GM12864 (cell line): ENCODE results near the gene MKRN2OS.

Experiments used
- DNase-seq: peaks from one replicate; pipeline ENCODE4 v3.0.0-alpha.2; 2011; ENCODE audit warnings: low read depth
- H3K4me3 ChIP-seq: 2 replicates; pipeline ENCODE4 v1.5.1; 2011; ENCODE audit warnings: mild to moderate bottlenecking, low read depth, low read length, control low read depth
- TF ChIP-seq, protein P1 (sequence below): IDR thresholded peaks from 2 replicates; pipeline ENCODE4 v1.5.1; 2011; ENCODE audit warnings: low read depth, mild to moderate bottlenecking, moderate library complexity, low read length, control low read depth, inconsistent platforms; ENCODE audit errors: missing control alignments

MKRN2OS gene

DNA sequence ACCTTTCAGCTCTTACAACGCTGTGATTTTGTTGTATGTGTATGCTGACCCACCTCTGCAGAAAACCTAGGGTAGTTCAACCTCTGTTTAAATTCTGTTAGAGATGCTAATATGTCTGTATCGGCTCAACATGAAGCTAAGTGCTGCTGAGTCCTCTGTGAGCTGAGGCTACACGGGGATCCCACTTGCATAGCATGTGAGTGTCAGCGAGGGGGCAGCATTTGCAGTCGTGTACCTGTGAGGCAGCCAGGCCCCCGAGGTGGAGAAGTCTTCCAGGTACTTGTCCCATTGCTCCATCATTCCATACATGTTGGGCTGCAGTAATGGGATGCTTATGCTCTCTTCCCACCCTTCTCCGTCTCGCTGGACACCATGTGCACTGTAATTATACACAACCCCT, 3.7 kb downstream of the MKRN2OS start:
- TF ChIP-seq, protein P1, sequence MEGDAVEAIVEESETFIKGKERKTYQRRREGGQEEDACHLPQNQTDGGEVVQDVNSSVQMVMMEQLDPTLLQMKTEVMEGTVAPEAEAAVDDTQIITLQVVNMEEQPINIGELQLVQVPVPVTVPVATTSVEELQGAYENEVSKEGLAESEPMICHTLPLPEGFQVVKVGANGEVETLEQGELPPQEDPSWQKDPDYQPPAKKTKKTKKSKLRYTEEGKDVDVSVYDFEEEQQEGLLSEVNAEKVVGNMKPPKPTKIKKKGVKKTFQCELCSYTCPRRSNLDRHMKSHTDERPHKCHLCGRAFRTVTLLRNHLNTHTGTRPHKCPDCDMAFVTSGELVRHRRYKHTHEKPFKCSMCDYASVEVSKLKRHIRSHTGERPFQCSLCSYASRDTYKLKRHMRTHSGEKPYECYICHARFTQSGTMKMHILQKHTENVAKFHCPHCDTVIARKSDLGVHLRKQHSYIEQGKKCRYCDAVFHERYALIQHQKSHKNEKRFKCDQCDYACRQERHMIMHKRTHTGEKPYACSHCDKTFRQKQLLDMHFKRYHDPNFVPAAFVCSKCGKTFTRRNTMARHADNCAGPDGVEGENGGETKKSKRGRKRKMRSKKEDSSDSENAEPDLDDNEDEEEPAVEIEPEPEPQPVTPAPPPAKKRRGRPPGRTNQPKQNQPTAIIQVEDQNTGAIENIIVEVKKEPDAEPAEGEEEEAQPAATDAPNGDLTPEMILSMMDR, result no peak
- no peak for DNase-seq
- H3K4me3 ChIP-seq, result no peak overlapping the region

DNA sequence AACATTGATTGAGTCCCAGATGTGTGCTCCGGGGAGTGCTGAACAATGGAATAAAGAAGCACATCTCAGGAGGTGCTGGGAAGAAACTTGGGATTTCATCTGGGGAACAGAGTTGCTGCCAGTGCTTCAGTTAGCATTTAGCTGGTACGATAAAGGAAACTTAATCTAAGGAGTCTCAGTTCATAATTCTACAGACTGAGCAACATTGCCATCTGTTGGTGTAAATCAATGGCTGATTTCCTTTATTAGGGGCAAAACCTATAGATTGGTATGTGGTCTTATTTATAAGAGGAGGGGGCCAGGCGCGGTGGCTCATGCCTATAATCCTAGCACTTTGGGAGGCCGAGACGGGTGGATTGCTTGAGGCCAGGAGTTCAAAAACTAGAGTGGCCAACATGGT, 8.9 kb downstream of the MKRN2OS start:
- TF ChIP-seq, protein P1, result no peak
- H3K4me3 ChIP-seq, result no peak overlapping the region
- no peak for DNase-seq

DNA sequence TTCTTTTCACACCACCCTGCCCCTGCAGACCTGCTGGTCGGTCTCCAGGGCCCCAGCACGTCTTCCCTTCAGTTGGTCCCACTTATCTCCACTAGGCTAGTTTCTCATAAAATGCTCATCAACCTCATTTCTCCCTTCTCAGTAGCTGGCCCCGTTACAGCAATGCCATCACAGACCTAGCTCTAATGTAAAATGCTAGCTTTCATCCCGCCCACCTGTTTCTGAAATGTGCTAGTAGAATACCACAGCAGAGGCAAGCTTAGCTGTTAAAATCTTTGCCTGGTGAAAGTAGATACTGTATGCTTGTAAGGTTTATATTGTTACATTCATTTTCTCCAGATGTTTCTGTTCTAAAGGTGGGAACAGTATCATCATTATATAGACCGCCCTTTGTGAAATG, 13.1 kb downstream of the MKRN2OS start:
- H3K4me3 ChIP-seq, result no peak overlapping the region
- DNase-seq, result no peak
- TF ChIP-seq, protein P1, result no peak

DNA sequence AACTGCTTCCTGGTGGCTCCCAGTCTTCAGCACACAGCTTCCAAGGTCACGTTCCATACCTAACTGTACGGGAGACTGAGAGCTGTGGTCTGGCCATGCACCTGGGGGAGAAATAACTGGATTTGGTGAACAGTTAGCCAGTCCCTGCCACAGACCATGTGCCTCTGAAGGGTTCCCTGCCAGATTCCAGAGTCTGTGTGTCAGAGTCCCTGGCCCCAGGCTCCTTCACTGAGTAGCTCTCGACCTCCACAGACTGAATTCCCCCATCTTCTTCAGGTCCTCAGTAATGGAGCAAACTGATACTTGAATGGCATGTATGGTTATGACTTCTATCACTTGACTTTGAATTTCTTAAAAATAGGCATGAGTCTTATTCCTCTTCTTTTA, 17.5 kb downstream of the MKRN2OS start:
- H3K4me3 ChIP-seq, result no peak overlapping the region
- DNase-seq, result no peak
- TF ChIP-seq, protein P1, result no peak

DNA sequence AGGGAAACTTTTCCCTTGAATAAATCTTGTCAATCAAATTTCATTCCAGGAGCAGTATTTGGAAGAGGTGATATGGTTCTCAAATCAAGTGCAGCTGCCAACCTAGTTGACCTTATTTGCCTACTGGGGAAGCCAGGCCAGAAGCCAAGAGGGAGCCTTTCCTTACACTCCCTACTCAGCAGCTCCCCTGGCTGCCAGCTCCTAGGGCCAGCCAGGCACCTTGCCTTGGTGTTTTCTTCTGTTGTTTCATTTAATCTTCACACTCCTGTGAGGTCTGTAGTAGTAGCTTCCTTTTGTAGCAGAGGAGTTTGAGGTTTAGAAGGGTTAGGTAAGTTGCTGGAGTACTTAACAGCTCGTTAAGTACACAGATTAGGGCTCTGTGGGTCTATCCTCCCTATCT, 22.6 kb downstream of the MKRN2OS start:
- H3K4me3 ChIP-seq, result no peak overlapping the region
- TF ChIP-seq, protein P1, result no peak
- DNase-seq, result no peak

DNA sequence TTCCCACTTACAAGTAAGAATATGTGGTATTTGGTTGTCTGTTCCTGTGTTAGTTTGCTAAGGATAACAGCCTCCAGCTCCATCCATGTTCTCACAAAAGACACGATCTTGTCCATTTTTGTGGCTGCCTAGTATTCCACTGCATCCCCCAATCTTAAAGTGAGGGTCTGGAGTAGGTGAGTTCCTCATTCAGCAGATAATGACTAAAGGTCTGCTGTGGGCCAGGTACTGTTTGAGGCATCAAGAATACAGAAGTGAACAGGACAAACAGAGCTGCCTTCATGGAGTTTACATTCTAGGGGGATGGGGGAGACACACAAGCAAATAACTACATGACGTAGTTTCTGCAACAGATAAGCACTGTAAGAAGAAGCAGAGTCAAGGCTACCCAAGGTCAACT, 24.3 kb downstream of the MKRN2OS start:
- H3K4me3 ChIP-seq, result no peak overlapping the region
- DNase-seq, result no peak
- TF ChIP-seq, protein P1, result no peak

DNA sequence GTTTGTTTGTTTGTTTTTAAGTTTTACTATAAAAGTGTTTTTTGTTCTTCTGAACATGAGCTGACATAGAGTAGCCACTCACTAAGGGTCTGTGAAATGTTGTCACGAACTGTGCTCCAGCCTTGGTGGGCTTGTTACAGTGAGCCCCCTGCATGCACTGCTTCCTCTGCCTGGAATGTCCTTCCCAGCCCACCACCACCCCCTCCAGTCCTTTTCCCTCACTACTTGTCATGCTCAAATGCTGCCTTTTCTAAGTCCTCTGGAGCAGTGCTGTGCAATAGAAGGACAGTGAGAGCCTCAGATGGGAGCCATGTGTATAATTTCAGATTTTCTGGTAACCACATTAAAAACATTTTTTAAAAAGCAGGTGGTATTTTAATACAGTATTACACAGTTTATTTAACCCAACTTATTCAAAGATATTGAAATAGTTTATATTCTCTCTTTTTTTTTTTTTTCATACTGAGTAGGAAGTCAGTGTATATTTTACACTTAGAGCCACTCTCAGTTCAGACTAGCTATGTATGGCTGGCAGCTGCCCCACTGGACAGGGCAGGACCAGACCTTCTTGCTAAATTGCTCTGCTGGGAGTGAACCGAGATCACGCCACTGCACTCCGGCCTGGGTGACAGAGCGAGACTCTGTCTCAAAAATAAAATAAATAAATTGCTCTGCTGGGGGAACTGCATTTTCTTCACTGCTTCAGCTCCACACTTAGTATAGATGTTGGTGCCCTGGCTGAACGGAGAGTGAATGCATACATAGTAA, 26.9 kb downstream of the MKRN2OS start:
- DNase-seq, result no peak
- no peak overlapping the region for H3K4me3 ChIP-seq
- TF ChIP-seq, protein P1, result no peak
